Tibial nerve (tissue), 4 donors: ENCODE measurements around the gene OR10V1. TPM values are rescaled to one million over a fixed set of nuclear protein-coding genes. Genes with fewer than 3 reads are reported as not detected.
"Not testable (repeated sequence)": the region's sequence is repeated elsewhere in the genome, so short reads cannot be mapped to it uniquely, and the experiment has no call there.

Source experiments
- DNase-seq, 2 donors: peaks; one replicate each; pipeline ENCODE4 v3.0.0-alpha.2; 2019; ENCODE audit warnings: low spot score in 2 of 2
- H3K27ac ChIP-seq, 4 donors: fragments of 200-600 bp; sonication (generic) in 3 of 4; one replicate each; pipeline ENCODE4 v1.5.1; 2017 to 2019; ENCODE audit warnings: mild to moderate bottlenecking in 1 of 4
- H3K27me3 ChIP-seq, 2 donors: fragments of 200-600 bp; sonication (generic) in 1 of 2; one replicate each; pipeline versions ENCODE4 v1.5.1 to v1.6.0; 2017 to 2019
- H3K36me3 ChIP-seq, 3 donors: fragments of 200-600 bp; sonication (generic); one replicate each; pipeline ENCODE4 v1.5.1; 2018 to 2019
- H3K4me1 ChIP-seq, 4 donors: fragments of 200-600 bp; sonication (generic) in 3 of 4; one replicate each; pipeline ENCODE4 v1.5.1; 2017 to 2019
- H3K4me3 ChIP-seq, 4 donors: fragments of 200-600 bp; sonication (generic) in 3 of 4; one replicate each; pipeline ENCODE4 v1.5.1; 2017 to 2019; ENCODE audit warnings: mild to moderate bottlenecking in 1 of 4, moderate library complexity in 1 of 4
- H3K9me3 ChIP-seq, 4 donors: fragments of 200-600 bp; sonication (generic) in 3 of 4; one replicate each; pipeline ENCODE4 v1.5.1; 2017 to 2019
- EP300 ChIP-seq, 2 donors: sonication (generic); formaldehyde crosslinking; IDR thresholded peaks; one replicate each; pipeline ENCODE4 v1.6.1; 2017; ENCODE audit warnings: antibody characterized with exemption in 2 of 2, mild to moderate bottlenecking in 1 of 2
- POLR2A ChIP-seq, 2 donors: fragments of 450-650 bp; IDR thresholded peaks; one replicate each; pipeline ENCODE4 v1.6.1; 2017; ENCODE audit warnings: antibody characterized with exemption in 2 of 2, mild to moderate bottlenecking in 2 of 2, moderate library complexity in 2 of 2
- WGBS, 2 donors: methylation state at CpG; one replicate each; pipeline ENCODE4 v1.1.5; 2018; 5-methylcytosine and 5-hydroxymethylcytosine counted together
- total RNA-seq, 4 donors: library from RNA; depleted of rRNA; stranded (reverse); fragments of >200 nt; gene quantifications; one replicate each; pipeline ENCODE4 v1.1.0, GENCODE V29; 2016
- TF ChIP-seq, protein P1 (sequence below), 5 experiments: fragments of 200-600 bp in 3 of 5; fragments of 450-650 bp in 2 of 5; sonication (generic) in 3 of 5; IDR thresholded peaks; one replicate each; pipeline ENCODE4 v1.5.1; 2016 to 2019; ENCODE audit warnings: antibody characterized with exemption in 5 of 5, mild to moderate bottlenecking in 3 of 5, moderate library complexity in 2 of 5

Gene OR10V1
- total RNA-seq, 4 donors from 2014 or later: not detected

DNA sequence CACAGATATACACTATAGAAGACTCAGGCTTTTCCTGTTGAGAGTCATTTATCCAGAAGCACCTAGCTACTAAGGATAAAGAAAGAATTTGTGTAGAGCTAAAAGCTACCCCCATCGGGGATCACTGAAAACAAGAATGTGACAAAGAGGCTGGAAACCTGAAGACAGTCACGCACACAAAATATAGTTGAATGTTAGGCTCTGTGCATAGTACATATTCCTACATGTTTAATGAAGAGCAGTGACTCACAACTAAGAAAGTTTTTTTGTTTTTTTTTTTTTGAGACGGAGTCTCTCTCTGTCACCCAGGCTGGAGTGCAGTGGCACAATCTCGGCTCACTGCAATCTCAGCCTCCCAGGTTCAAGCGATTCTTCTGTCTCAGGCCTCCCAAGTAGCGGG, 8.4 kb downstream of the OR10V1 start:
- no peak for DNase-seq
- no peak for TF ChIP-seq EP300 (IDR thresholded peaks at IDR 0.05)
- TF ChIP-seq, protein P1, sequence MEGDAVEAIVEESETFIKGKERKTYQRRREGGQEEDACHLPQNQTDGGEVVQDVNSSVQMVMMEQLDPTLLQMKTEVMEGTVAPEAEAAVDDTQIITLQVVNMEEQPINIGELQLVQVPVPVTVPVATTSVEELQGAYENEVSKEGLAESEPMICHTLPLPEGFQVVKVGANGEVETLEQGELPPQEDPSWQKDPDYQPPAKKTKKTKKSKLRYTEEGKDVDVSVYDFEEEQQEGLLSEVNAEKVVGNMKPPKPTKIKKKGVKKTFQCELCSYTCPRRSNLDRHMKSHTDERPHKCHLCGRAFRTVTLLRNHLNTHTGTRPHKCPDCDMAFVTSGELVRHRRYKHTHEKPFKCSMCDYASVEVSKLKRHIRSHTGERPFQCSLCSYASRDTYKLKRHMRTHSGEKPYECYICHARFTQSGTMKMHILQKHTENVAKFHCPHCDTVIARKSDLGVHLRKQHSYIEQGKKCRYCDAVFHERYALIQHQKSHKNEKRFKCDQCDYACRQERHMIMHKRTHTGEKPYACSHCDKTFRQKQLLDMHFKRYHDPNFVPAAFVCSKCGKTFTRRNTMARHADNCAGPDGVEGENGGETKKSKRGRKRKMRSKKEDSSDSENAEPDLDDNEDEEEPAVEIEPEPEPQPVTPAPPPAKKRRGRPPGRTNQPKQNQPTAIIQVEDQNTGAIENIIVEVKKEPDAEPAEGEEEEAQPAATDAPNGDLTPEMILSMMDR (IDR thresholded peaks at IDR 0.05): no peak
- Histone ChIP-seq H3K4me1 (no peaks in the 10 kb centered on the region), H3K4me3 (no peak overlapping the region), H3K9me3 (no peaks in the 10 kb centered on the region), H3K27me3 (no peaks in the 10 kb centered on the region), H3K27ac (no peak overlapping the region), H3K36me3 (no peaks in the 10 kb centered on the region)
- 87 to 97% methylated on average over 6 of the region's 6 CpGs for WGBS, 2 donors

DNA sequence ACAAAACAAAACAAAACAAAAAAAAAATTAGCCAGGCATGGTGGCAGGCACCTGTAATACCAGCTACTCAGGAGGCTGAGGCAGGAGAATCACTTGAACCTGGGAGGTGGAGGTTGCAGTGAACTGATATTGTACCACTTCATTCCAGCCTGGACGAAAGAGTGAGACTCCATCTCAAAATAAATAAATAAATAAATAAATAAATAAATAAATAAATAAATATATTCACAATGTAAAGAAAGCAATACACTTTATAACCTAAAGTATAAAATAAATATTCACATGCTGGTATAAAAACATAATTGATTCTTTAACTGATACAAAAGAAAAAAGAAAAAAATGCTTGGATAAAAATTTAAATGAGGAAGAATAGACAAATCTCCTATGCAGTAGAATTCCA, 10.1 kb downstream of the OR10V1 start:
- not testable (repeated sequence) for H3K27me3 ChIP-seq, H3K9me3 ChIP-seq, H3K4me1 ChIP-seq, DNase-seq, H3K27ac ChIP-seq, H3K4me3 ChIP-seq, H3K36me3 ChIP-seq
- 75 to 87% methylated on average over 1 of the region's 1 CpG for WGBS, 2 donors

DNA sequence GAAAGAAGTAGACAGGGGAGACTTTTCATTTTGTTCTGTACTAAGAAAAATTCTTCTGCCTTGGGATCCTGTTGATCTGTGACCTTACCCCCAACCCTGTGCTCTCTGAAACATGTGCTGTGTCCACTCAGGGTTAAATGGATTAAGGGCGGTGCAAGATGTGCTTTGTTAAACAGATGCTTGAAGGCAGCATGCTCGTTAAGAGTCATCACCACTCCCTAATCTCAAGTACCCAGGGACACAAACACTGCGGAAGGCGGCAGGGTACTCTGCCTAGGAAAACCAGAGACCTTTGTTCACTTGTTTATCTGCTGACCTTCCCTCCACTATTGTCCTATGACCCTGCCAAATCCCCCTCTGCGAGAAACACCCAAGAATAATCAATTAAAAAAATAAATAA, 13.5 kb downstream of the OR10V1 start:
- WGBS, 2 donors: 59 to 71% methylated on average over 4 of the region's 5 CpGs

DNA sequence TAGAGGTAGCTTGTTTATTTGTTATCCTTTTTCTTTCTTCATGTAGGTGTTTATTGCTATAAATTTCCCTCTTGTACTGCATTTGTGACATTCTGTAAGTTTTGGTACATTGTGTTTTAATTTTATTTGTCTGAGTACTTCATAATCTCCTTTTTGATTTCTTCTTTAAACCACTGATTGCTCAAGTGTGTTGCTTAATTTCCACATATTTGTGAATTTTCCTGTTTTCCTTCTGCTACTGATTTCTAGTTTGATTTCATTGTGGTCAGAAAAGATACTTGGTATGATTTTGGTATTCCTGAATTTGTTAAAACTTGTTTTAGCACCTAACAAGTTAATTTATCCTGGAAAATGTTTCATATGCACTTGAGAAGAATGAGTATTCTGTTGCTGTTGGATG, 15.1 kb downstream of the OR10V1 start:
- Histone ChIP-seq H3K27me3 (no peaks in the 10 kb centered on the region), H3K4me1 (no peaks in the 10 kb centered on the region), H3K9me3 (peaks cover 0 to 3% (median 0%) of the 10 kb centered on the region in 4 donors), H3K4me3 (no peak overlapping the region), H3K27ac (no peak overlapping the region), H3K36me3 (no peaks in the 10 kb centered on the region)
- TF ChIP-seq, protein P1 (IDR thresholded peaks at IDR 0.05): no peak
- TF ChIP-seq EP300 (IDR thresholded peaks at IDR 0.05) (no peak), POLR2A (IDR thresholded peaks at IDR 0.05) (no peak)
- DNase-seq: no peak

More for the DNA sequence above, 13.5 kb downstream of the OR10V1 start:
- H3K27ac ChIP-seq, H3K9me3 ChIP-seq, H3K4me3 ChIP-seq, H3K27me3 ChIP-seq, H3K36me3 ChIP-seq, H3K4me1 ChIP-seq, DNase-seq: not testable (repeated sequence)

DNA sequence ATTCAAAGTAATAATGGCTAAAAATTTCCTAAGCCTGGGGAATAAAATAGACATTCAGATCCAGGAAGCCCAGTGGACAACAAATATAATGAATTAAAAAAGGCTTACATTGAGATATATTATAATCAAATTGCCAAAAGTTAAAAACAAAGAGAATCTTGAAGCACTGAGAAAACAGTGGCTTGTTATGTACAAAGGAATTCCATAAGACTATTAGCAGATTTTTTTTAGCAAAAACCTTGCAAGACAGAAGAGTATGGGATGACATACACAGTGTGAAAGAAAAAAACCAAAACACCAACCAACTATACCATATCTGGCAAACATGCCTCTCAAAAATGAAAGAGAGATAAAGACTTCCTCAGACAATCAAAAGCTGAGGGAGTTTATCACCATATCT, 20.7 kb downstream of the OR10V1 start:
- Histone ChIP-seq H3K4me1 (no peaks in the 10 kb centered on the region), H3K27ac (no peak overlapping the region), H3K4me3 (no peak overlapping the region), H3K36me3 (no peaks in the 10 kb centered on the region), H3K27me3 (no peaks in the 10 kb centered on the region), H3K9me3 (peaks cover 0 to 16% (median 4%) of the 10 kb centered on the region in 4 donors)
- TF ChIP-seq POLR2A (IDR thresholded peaks at IDR 0.05) (no peak), EP300 (IDR thresholded peaks at IDR 0.05) (no peak)
- TF ChIP-seq, protein P1 (IDR thresholded peaks at IDR 0.05): no peak
- DNase-seq: no peak

DNA sequence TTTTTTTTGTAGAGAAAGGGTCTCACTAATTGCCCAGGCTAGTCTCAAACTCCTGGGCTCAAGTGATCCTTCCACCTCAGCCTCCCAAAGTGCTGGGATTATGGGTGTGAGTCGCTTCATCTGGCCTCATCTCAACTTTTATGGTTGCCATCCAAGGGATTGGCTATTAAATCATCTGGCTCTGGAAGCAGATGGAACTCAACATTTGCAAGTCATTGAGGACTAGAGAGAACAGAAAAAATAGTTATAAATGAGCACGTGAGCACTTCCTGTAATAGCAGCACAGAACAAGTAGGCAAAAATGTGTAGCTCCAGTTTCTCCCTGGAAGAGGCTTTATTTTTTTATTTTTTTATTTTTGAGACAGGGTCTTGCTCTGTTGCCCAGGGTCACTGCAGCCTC, 22.5 kb downstream of the OR10V1 start:
- peaks cover 0 to 16% (median 4%) of the 10 kb centered on the region in 4 donors for H3K9me3 ChIP-seq
- H3K27me3 ChIP-seq: no peaks in the 10 kb centered on the region
- no peak overlapping the region for H3K27ac ChIP-seq
- TF ChIP-seq POLR2A (IDR thresholded peaks at IDR 0.05): no peak
- H3K4me3 ChIP-seq: no peak overlapping the region
- no peaks in the 10 kb centered on the region for H3K36me3 ChIP-seq
- no peak for DNase-seq
- WGBS, 2 donors: 64 to 72% methylated on average over 2 of the region's 2 CpGs
- H3K4me1 ChIP-seq: no peaks in the 10 kb centered on the region

DNA sequence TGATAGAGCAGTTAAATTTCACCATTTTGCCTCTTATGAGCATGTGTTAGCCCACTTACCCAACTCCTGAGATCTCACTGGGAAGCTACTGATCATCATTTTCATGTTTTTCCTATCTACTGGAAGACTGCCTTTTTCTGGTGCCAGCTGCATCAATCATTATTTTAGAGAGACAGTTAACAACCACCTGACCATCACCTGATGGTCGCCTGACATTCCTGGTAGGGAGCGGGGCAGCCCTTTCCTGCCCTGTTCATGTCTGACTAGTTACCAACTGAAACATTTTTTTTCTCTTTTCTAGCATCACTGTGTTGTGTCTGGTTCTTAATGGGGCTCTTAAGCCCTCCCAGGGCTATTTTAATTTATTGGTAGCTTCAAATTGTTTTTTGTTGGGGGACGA, 24.6 kb downstream of the OR10V1 start:
- Histone ChIP-seq H3K9me3 (peaks cover 0 to 21% (median 6%) of the 10 kb centered on the region in 4 donors), H3K27ac (no peak overlapping the region), H3K27me3 (no peaks in the 10 kb centered on the region), H3K4me3 (no peak overlapping the region), H3K4me1 (no peaks in the 10 kb centered on the region), H3K36me3 (no peaks in the 10 kb centered on the region)
- TF ChIP-seq, protein P1 (IDR thresholded peaks at IDR 0.05): no peak
- TF ChIP-seq POLR2A (IDR thresholded peaks at IDR 0.05) (no peak), EP300 (IDR thresholded peaks at IDR 0.05) (no peak)
- DNase-seq: no peak
- WGBS, 2 donors: 78 to 86% methylated on average over 3 of the region's 3 CpGs

DNA sequence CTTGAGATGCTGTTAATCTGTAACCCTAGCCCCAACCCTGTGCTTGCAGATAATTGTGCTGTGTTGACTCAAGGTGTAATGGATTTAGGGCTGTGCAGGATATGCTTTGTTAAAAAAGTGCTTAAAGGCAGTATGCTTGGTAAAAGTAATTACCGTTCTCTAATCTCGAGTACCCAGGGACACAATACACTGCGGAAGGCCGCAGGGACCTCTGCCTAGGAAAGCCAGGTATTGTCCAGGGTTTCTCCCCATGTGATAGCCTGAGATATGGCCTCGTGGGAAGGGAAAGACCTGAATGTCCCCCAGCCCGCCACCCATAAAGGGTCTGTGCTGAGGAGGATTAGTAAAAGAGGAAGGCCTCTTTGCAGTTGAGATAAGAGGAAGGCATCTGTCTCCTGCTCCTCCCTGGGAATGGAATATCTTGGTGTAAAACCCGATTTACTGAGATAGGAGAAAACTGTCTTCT, 32.4 kb downstream of the OR10V1 start:
- H3K4me3 ChIP-seq, DNase-seq, H3K27me3 ChIP-seq, H3K4me1 ChIP-seq, H3K27ac ChIP-seq, H3K36me3 ChIP-seq, H3K9me3 ChIP-seq: not testable (repeated sequence)
- WGBS, 2 donors: 54 to 57% methylated on average over 7 of the region's 7 CpGs
